OCI-M1 (cell line): ENCODE data around the gene PEX11A.

ENCODE experiments used
- DNase-seq: peaks from one replicate; lab custom pipeline; 2025; lab: John Stamatoyannopoulos, UW

PEX11A gene

DNA sequence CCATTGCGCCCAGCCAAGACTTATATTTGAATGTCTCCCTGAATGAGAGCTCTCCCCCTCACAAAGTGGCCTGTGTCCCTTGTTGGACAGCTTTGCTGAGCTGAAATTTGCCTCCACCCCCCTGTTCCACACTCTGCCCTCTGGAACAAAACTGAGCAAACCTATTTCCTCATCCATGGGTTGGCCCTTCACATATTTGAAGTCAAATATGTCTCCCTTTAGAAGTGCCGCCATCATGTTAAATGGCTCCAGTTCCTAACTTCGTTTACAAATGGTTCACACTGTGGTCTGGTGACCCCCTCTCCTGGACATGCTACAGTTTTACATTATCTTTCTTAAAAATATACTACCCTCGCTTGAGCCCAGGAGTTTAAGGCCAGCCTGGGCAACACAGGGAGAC is 16.0 kb downstream of the PEX11A start:
- no peak for DNase-seq

DNA sequence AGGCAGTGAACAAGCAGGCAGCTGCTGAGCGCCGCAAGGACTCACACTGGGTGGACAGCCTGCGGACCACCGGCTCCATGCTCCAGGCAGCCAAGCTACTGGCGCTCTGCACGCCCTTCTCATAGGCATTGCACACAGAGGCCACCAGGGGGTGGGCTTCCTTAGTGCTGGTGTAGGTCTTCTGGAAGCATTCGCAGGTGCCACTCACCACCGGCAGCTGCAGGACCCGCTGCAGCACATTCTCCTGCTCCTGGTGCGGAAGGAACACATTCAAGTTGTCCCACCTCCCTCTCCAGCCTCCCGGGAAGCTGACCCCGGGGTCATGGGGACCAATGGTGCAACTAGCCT is 17.4 kb downstream of the PEX11A start:
- peak; percentile 47 for DNase-seq

GRCh38 chr15:89672221-89673164 is 18.1 kb downstream of the PEX11A start:
- no peak for DNase-seq

DNA sequence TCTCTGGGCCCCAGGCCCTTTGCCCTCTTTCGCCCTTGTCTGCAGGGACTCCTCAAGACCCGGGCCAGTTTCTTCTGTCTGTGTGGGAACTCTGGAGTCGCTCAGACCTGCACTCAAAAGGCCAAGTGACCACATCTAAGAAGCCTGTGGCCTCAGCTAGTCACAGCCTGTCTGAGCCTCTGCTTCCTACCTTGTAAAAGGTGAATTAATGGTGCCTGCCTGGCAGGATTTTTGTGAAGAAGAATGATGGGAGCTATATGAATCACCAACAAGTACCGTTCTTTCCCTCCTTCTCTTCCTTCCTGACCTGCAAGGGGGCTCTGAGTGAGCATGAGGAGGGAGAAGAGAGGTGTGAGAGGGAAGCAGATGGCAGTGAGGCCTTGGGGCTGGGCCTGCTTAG is 18.9 kb downstream of the PEX11A start:
- DNase-seq: no peak

DNA sequence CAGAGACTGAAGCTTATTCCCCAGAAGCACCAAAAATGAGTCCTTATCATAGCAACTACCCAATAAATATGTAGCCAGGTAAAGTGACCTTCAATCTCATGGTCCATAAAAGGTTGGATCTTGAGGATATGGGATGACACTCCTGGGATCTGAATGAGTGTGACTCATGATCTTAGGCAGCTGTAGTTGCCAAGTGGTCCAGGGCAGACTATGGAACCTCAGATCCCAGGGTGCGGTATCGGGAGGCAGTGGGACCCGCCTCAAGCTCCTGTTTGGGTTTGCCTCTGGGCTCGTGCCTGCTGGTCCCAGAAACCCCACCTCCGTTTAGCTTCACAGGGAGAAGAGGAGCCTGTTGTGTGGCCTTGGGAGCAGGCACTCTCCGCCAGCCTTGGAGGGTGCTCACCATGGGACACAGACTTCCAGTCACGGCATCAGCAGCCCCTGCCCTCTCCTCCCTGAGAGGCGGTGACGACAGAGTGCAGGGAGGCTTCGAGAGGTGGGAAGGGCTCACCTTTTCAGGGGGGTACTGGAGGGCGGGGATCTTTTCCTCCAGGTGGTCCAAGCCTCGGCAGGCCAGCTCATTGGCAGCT is 19.5 kb downstream of the PEX11A start:
- no peak for DNase-seq

DNA sequence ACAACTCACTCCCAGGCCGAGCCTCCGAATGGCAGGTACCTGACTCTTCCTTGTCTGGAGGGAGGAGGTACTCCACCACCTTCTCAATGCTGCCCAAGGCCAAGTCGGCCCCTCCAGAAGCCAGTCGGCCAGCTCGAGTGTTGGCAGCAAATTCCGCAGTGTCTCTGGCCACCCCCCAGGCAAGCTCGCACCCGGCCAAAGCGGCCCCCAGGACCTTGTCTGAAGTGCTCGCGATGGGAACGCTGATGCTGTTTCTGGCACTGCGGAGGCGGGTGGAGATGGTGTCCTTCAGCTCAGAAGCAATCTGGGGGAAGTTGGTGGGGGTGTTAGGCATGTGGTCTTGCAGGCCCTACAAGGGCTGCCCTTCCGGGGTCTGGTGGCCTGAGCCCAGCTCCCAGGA is 20.6 kb downstream of the PEX11A start:
- DNase-seq: no peak

DNA sequence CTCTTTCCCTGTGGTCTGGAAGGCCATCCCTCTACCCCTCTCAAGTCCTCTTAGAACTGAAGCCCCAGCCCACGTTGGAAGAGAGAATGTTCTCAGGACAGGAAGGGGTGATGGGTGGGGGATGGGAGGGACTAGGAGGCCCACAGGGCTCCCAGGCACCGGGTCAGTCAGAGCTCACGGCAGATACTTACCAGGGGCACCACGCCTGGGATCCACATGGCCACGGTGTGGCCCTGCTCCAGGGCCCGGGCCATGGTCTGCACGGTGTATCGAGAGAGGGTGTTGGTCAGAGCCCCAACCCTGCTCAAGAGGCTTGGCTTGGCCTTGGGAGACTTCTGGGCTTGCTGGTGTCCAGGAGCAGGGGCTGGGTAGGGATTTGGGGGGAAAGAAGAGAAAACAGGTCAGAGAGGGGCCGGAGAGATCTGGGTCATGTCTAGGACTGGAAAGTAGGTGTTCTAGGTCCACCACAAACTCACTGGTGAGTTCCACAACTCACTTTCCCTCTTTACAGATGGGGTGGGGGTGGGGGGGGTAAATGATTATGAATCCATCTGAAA is 21.2 kb downstream of the PEX11A start:
- DNase-seq: no peak

GRCh38 chr15:89668171-89668570 is 22.4 kb downstream of the PEX11A start:
- no peak for DNase-seq

GRCh38 chr15:89667706-89667960 is 22.9 kb downstream of the PEX11A start:
- no peak for DNase-seq

DNA sequence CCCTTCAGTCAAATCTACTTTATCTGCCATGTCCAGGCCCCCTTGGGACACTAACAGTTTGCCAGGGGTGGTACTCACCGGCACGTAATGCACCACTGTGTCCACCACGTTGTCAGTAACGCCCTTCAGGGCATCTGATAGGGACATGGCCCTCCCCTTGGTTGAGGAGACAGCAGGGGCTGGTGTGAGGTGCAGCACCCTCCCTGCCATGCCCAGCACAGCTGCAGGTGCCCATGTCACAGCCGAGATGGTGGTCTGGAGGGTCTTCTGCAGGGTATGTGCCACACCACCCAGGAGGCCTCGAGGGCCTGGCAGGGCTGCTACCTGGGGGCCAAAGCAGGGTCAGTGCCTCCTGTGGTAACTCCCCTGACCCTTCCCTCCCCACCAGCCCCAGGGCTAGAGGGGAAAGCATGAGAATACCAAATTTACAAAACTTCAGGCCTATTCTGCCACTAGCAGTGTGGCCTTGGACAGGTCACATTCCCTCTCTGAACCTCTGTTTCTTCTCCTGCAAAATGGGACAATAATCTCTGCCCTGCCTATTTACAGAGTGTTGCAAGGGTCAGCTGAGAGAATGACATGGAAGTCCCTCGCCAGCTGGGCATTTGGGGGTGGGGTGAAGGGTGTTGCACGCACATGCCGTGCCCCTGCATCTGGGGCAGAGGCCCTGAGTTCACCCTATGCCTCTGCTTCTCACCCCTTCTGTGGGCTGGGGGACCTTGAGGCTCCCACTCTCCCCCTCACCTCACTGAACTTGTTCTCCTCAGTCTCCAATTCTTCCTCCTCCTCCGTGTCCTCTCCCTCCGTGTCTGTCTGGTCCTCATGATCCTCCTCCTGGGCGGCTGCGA is 23.5 kb downstream of the PEX11A start:
- DNase-seq: no peak

DNA sequence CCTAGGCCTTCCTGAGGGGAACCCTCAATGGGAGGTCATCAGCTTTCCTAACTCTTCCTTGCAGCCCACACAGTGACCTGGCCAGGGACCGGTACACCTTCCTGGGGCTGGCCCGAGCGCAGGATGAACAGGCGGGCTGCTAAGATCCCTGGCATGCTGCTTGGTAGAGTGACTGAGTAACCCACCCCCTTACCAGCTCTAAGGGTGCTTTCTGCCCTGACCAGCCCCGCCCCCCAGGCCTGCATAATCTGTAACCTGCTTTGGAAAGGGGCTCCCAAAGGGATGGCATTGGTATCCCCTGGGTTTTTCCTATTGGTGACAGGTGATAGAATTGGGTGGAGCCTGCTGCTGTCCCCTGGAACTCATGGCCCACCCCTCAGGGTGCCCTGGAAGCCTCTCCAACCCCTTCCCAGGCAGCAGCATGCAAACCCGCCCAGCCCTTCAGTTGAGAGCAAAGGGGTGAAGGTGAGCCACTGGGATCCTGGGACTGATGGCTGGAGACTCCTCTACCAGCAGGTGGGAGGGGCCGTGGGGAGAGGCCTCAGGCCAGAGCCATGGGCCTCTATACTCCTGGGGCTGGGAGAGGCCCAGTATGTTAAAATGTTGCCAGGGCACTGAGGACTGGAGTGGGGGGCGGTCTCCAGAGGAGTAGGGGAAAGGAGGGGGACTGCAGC is 24.2 kb downstream of the PEX11A start:
- DNase-seq: no peak

DNA sequence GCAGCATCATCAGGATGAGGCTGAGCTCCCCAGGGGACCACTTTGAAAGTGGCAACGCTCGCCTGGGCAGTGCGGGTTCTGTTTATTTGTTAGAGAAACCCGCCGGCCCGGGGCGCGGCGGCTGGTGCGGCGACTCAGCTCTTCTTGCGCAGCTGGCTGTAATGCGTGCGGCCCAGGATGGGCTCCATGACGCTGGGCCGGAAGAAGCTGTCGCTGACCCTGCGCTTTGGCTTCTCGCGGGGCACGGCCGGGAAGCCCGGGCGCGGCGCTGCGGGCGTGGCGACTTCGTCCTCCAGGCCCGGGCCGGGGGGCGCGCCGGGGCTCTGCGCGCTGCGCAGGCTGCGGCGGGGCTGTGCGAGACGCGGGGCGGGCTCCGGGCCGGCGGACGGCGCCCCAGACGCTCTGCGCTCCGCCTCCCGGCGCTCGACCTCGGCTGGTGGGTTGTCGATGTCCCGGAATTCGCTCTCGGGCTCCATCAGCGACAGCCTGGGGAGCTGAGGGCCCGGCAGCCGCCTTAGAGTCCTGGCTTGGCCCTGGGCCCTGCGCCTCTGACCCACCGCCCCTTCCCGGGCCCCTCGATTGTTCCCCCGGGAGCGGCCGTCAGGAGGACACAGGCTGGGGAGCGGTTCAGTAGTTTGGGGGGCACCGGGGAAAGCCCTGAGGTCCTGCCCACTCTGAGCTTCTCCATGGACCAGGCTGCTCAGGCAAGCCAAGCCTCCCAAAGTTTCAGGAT is 24.9 kb downstream of the PEX11A start:
- DNase-seq: no peak

DNA sequence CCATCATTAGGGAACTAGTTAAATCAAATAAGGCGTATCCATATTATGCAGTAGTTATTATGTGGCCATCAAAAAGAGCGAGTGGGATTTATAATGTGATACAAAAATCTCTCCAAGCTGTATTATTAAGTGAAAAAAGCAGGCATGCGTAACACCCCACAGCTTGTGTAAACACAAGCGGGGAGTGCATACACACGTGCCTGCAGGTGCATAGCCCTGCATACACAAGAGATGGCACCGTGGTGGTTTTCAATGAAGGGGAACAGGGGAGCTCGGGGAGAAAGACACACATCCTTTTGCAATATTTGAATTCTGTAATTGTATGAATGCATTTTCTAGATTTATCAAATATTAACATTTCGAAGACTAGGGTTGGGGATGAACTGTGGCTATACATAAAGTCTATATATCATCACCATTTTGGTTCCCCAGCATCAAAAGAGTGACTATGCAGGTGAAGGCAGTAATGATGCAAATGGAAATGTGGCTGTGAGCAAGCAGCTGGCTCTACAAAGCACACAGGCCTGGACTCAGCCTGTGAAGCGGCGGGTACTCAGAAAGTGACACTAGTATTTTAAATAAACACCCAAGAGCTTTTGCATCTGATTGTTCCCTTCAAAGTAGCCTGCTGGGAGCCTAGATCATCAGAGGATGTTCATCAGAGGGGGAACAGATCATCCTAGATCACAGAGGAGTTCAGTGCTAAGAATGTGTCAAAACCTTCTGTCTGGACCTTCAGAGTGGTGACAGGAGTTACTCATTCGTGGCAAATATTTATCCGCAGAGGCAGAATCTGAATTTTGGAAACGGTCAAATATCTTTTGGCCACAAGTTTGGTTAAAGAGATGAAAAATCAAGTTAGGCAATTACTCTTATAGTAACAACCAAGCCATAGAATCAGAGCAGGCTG is 25.9 kb downstream of the PEX11A start:
- no peak for DNase-seq

- no peak for DNase-seq
Observed at GRCh38 chr15:89662893-89663626, 27.5 kb downstream of the PEX11A start.

DNA sequence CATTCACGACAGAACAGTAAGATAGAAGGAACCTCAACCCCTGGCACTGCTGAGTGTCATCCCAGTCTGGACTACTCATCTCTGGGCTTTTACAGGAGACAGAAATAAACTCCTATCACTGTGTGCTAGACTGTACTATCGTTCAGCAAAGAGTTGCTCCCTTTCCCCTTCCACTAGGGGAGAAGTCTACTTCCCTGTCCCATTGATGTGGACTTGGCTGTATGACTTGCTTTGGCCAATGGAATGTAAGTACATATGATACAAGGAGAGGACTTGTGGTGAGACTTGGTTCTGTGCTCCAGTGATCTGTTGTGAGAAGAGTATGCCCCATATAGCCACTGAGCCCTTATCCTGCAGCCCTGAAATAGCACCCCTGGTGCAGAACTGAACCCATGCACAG is 30.0 kb downstream of the PEX11A start:
- no peak for DNase-seq

DNA sequence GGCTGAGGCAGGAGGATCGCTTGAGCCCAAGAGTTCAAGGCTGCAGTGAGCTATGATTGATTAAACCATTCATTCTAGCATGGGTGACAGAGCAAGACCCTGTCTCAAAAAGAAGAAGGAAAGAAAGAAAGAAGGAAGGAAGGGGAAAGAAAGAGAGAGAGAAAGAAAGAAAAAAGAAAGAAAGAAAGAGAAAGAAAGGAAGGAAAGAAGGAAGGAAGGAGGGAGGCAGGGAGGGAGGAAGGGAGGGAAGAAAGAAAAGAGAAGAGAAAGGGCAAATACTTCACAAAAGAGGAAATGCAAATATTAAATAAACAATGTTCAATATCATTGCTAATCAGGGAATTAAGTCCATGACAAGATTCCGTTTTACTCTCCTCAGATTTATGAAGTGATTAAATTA is 31.3 kb downstream of the PEX11A start:
- DNase-seq: no peak

DNA sequence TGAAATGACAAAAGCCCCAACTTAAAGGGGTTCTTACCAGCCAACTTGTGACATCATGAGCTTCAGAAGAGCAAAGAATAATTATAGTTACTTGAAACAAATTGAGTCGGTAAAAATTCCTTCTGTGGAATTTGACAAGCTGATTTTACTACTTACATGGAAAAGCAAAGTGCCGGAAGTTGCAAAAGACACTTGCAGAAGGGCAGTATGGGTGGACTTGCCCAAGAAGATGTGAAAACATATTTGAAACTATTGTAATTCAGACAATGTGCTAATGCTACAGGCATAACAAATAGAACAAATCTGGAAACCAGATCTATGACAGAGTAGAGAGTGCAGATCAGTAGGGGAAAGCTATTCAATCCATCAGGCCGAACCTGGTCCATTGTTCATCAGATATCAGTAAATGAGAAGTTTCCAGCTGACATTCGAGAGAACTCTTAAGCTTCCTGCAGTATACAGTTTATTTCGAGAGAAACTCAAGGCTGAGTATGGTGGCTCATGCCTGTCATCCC is 32.8 kb downstream of the PEX11A start:
- no peak for DNase-seq

DNA sequence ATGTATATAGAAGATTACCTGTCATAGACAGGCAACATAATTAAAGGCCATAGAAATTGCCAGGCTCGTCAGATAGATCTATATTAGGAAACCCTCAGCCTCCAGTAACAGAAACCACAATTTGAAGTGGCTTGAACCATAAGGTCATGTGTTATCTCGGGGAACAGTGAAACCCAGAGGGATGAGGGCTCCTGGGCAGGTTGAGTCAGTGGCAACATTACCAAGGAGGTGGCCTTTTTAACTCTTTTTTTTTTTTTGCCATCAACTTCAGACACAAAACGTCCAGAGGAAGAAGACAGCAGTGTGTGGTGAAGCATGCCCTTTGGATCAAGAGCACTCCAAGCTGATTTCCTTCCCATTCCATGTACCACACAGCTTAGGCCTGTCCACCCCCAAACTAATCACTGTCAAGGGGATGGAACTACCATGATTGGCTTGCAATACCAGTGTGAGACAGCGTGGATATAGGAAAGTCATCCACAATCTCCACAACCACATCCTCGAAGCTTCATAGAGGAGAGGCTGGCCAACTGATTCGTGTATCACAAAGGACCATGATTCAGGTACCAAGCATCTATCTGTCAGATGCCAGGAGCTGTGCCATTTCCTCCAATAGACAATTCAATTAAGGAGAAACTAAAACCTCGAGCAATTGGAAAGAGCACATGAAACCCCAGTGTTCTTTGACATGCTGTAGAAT is 34.3 kb downstream of the PEX11A start:
- peak; percentile 43 for DNase-seq
